ENCODE data around the gene BMP8A.
A peak's percentile ranks its signal among the peaks of the same experiment; 100 is the strongest.
"Not testable (repeated sequence)": the region's sequence is repeated elsewhere in the genome, so short reads cannot be mapped to it uniquely, and the experiment has no call there.

The BMP8A gene

GRCh38 chr1:39490596-39491145 is 765 bp upstream of the BMP8A start:
- no peak for TF ChIP-seq EZH2phosphoT487 (IDR thresholded peaks at IDR 0.05; ENCODE audit: low read length)
- no peak for TF ChIP-seq EZH2 (optimal IDR thresholded peaks at IDR 0.05; ENCODE audit: low read depth, low read length)
- peak overlapping the region; percentile 85 for H3K4me2 ChIP-seq (ENCODE audit: low read depth, low read length)
- DNase-seq: peak; percentile 73
- H3K27ac ChIP-seq (ENCODE audit: low read length): peak overlapping the region; percentile 76
- peaks cover 17% of the 10 kb centered on the region; the same call in 1 of the 2 replicates for H3K4me1 ChIP-seq (ENCODE audit: low read length)
- no peaks in the 10 kb centered on the region for H3K27me3 ChIP-seq (replicated peaks; ENCODE audit: insufficient read depth, low read length)
- H3K36me3 ChIP-seq (replicated peaks; ENCODE audit: insufficient read depth, low read length): no peaks in the 10 kb centered on the region; the same call in 1 of the 2 replicates
- peak overlapping the region; percentile 57 for H2AFZ ChIP-seq (ENCODE audit: low read length)
- H3F3A ChIP-seq (ENCODE audit: insufficient read depth, low read length): peaks cover 22% of the 10 kb centered on the region
- H3K79me2 ChIP-seq (ENCODE audit: low read length): peaks cover 41% of the 10 kb centered on the region
- no peaks in the 10 kb centered on the region for H3K9me3 ChIP-seq (replicated peaks; ENCODE audit: insufficient read depth, low read length)
- H4K20me1 ChIP-seq (ENCODE audit: insufficient read depth, low read length): no peaks in the 10 kb centered on the region
- H3K4me3 ChIP-seq (ENCODE audit: low read length): peak overlapping the region; percentile 71
- peak overlapping the region; percentile 72 for H3K9ac ChIP-seq (ENCODE audit: low read length)
- no peaks in the 10 kb centered on the region for H3K9me2 ChIP-seq (replicated peaks; ENCODE audit: insufficient read depth, low read length)

GRCh38 chr1:39492118-39493042 is 944 bp downstream of the BMP8A start:
- not testable (repeated sequence) for H3K36me3 ChIP-seq (replicated peaks; ENCODE audit: insufficient read depth, low read length); H2AFZ ChIP-seq (ENCODE audit: low read length); H3K27me3 ChIP-seq (replicated peaks; ENCODE audit: insufficient read depth, low read length); H3K9me3 ChIP-seq (replicated peaks; ENCODE audit: insufficient read depth, low read length); H4K20me1 ChIP-seq (ENCODE audit: insufficient read depth, low read length); H3K27ac ChIP-seq (ENCODE audit: low read length); H3K9me2 ChIP-seq (replicated peaks; ENCODE audit: insufficient read depth, low read length)
- Histone ChIP-seq H3K79me2 (ENCODE audit: low read length) (peaks cover 51% of the 10 kb centered on the region), H3F3A (ENCODE audit: insufficient read depth, low read length) (peaks cover 22% of the 10 kb centered on the region), H3K4me2 (ENCODE audit: low read depth, low read length) (peak overlapping the region; percentile 87), H3K4me1 (ENCODE audit: low read length) (peaks cover 17% of the 10 kb centered on the region; the same call in 1 of the 2 replicates), H3K4me3 (ENCODE audit: low read length) (peak overlapping the region; percentile 63), H3K9ac (ENCODE audit: low read length) (peak overlapping the region; percentile 3; the same call in 1 of the 2 replicates)
- DNase-seq: peak; percentile 14

GRCh38 chr1:39493043-39493810 is 1.8 kb downstream of the BMP8A start:
- H3K9me2 ChIP-seq (replicated peaks; ENCODE audit: insufficient read depth, low read length); DNase-seq; H3K27ac ChIP-seq (ENCODE audit: low read length); H4K20me1 ChIP-seq (ENCODE audit: insufficient read depth, low read length); H3K9me3 ChIP-seq (replicated peaks; ENCODE audit: insufficient read depth, low read length); H3K27me3 ChIP-seq (replicated peaks; ENCODE audit: insufficient read depth, low read length); H3K36me3 ChIP-seq (replicated peaks; ENCODE audit: insufficient read depth, low read length); H2AFZ ChIP-seq (ENCODE audit: low read length): not testable (repeated sequence)
- Histone ChIP-seq H3F3A (ENCODE audit: insufficient read depth, low read length) (peaks cover 22% of the 10 kb centered on the region), H3K4me1 (ENCODE audit: low read length) (peaks cover 17% of the 10 kb centered on the region; the same call in 1 of the 2 replicates), H3K9ac (ENCODE audit: low read length) (peak overlapping the region; percentile 3; the same call in 1 of the 2 replicates), H3K4me3 (ENCODE audit: low read length) (peak overlapping the region; percentile 63), H3K79me2 (ENCODE audit: low read length) (peaks cover 60% of the 10 kb centered on the region), H3K4me2 (ENCODE audit: low read depth, low read length) (peak overlapping the region; percentile 87)

GRCh38 chr1:39494671-39495410 is 3.4 kb downstream of the BMP8A start:
- Histone ChIP-seq H3K4me3 (ENCODE audit: low read length) (no peak overlapping the region), H3K27ac (ENCODE audit: low read length) (no peak overlapping the region), H3K27me3 (replicated peaks; ENCODE audit: insufficient read depth, low read length) (no peaks in the 10 kb centered on the region), H3K9me3 (replicated peaks; ENCODE audit: insufficient read depth, low read length) (no peaks in the 10 kb centered on the region), H2AFZ (ENCODE audit: low read length) (no peak overlapping the region), H4K20me1 (ENCODE audit: insufficient read depth, low read length) (no peaks in the 10 kb centered on the region), H3F3A (ENCODE audit: insufficient read depth, low read length) (peaks cover 12% of the 10 kb centered on the region), H3K4me1 (ENCODE audit: low read length) (peaks cover 12% of the 10 kb centered on the region; the same call in 1 of the 2 replicates), H3K36me3 (replicated peaks; ENCODE audit: insufficient read depth, low read length) (no peaks in the 10 kb centered on the region), H3K79me2 (ENCODE audit: low read length) (peaks cover 67% of the 10 kb centered on the region), H3K9ac (ENCODE audit: low read length) (no peak overlapping the region), H3K9me2 (replicated peaks; ENCODE audit: insufficient read depth, low read length) (no peaks in the 10 kb centered on the region), H3K4me2 (ENCODE audit: low read depth, low read length) (no peak overlapping the region)
- TF ChIP-seq CTCF (IDR thresholded peaks at IDR 0.05; ENCODE audit: low read length) (no peak), EZH2 (optimal IDR thresholded peaks at IDR 0.05; ENCODE audit: low read depth, low read length) (no peak)
- no peak for DNase-seq

- not testable (repeated sequence) for H3K27ac ChIP-seq (ENCODE audit: low read length); H3K4me3 ChIP-seq (ENCODE audit: low read length); DNase-seq; H3F3A ChIP-seq (ENCODE audit: insufficient read depth, low read length); H2AFZ ChIP-seq (ENCODE audit: low read length); H3K27me3 ChIP-seq (replicated peaks; ENCODE audit: insufficient read depth, low read length); H3K36me3 ChIP-seq (replicated peaks; ENCODE audit: insufficient read depth, low read length); H4K20me1 ChIP-seq (ENCODE audit: insufficient read depth, low read length); H3K4me2 ChIP-seq (ENCODE audit: low read depth, low read length); H3K9me3 ChIP-seq (replicated peaks; ENCODE audit: insufficient read depth, low read length); H3K9me2 ChIP-seq (replicated peaks; ENCODE audit: insufficient read depth, low read length); H3K9ac ChIP-seq (ENCODE audit: low read length)
- peaks cover 71% of the 10 kb centered on the region for H3K79me2 ChIP-seq (ENCODE audit: low read length)
- peaks cover 12% of the 10 kb centered on the region; the same call in 1 of the 2 replicates for H3K4me1 ChIP-seq (ENCODE audit: low read length)
Measured at GRCh38 chr1:39496520-39496919, 5.1 kb downstream of the BMP8A start.
